HT-29 (cell line): ENCODE results near the gene SRBD1. TPM values are rescaled to one million over a fixed set of nuclear protein-coding genes. Genes with fewer than 3 reads are reported as not detected.

Source experiments
- DNase-seq: peaks from one replicate; pipeline ENCODE4 v3.0.0-alpha.2; 2015; ENCODE audit warnings: low spot score
- total RNA-seq: library from RNA; depleted of rRNA; stranded (reverse); fragments of >200 nt; shearing (Covaris generic); gene quantifications from 2 replicates; pipeline ENCODE4 v1.2.3, GENCODE V29; 2014

The SRBD1 gene
- total RNA-seq, 1 experiment from 2014 or later = 5.8 TPM

GRCh38 chr2:45545943-45546342 is 65.1 kb downstream of the SRBD1 start:
- no peak for DNase-seq

- no peak for DNase-seq
These were observed 67.8 kb downstream of the SRBD1 start for GRCh38 chr2:45543257-45543656.

- no peak for DNase-seq
These were observed 69.1 kb downstream of the SRBD1 start for GRCh38 chr2:45542013-45542412.

- DNase-seq = no peak
These were observed 69.6 kb downstream of the SRBD1 start for GRCh38 chr2:45541450-45541849.

- no peak for DNase-seq
These were observed 70.1 kb downstream of the SRBD1 start for GRCh38 chr2:45540942-45541341.

GRCh38 chr2:45533771-45534170 is 77.3 kb downstream of the SRBD1 start:
- DNase-seq = no peak

- no peak for DNase-seq
These were observed 78.9 kb downstream of the SRBD1 start for GRCh38 chr2:45532181-45532580.

GRCh38 chr2:45524016-45524415 is 87.1 kb downstream of the SRBD1 start:
- DNase-seq = no peak

GRCh38 chr2:45518546-45518945 is 92.5 kb downstream of the SRBD1 start:
- no peak for DNase-seq

- DNase-seq = no peak
These were observed 100.2 kb downstream of the SRBD1 start for GRCh38 chr2:45510701-45511420.

- DNase-seq = no peak
These were observed 104.3 kb downstream of the SRBD1 start for GRCh38 chr2:45506756-45507155.

GRCh38 chr2:45505138-45505537 is 105.9 kb downstream of the SRBD1 start:
- no peak for DNase-seq

GRCh38 chr2:45498661-45499550 is 112.2 kb downstream of the SRBD1 start:
- DNase-seq = no peak

- DNase-seq = no peak
These were observed 113.7 kb downstream of the SRBD1 start for GRCh38 chr2:45497355-45497754.

GRCh38 chr2:45496869-45497268 is 114.2 kb downstream of the SRBD1 start:
- no peak for DNase-seq

- no peak for DNase-seq
These were observed 116.1 kb downstream of the SRBD1 start for GRCh38 chr2:45494978-45495293.

- peak; percentile 39 for DNase-seq
These were observed 116.6 kb downstream of the SRBD1 start for GRCh38 chr2:45494275-45494977.

GRCh38 chr2:45484965-45485364 is 126.1 kb downstream of the SRBD1 start:
- no peak for DNase-seq

- DNase-seq = peak; percentile 26
These were observed 127.1 kb downstream of the SRBD1 start for GRCh38 chr2:45483997-45484396.

GRCh38 chr2:45477546-45477945 is 133.5 kb downstream of the SRBD1 start:
- DNase-seq = no peak

GRCh38 chr2:45470531-45470930 is 140.5 kb downstream of the SRBD1 start:
- no peak for DNase-seq

GRCh38 chr2:45469314-45470099 is 141.6 kb downstream of the SRBD1 start:
- peak; percentile 13 for DNase-seq
